Smooth muscle cell (in vitro differentiated cells): Measurements from ENCODE around the gene TRPC3. TPM values are rescaled to one million over a fixed set of nuclear protein-coding genes. Genes with fewer than 3 reads are reported as not detected.

Source experiments
- DNase-seq: peaks from one replicate; lab custom pipeline; 2025; ENCODE audit not compliant: unreplicated experiment; lab: John Stamatoyannopoulos, UW
- H2AFZ ChIP-seq: fragments of 200-600 bp; sonication (generic); 2 replicates; pipeline ENCODE4 v1.6.0; 2016; ENCODE audit warnings: antibody characterized with exemption, low read depth, mild to moderate bottlenecking
- H3F3A ChIP-seq: fragments of 200-600 bp; sonication (generic); 2 replicates; pipeline ENCODE4 v1.6.0; 2017; ENCODE audit warnings: antibody characterized with exemption, low read depth
- H3K27ac ChIP-seq: fragments of 200-600 bp; sonication (generic); 2 replicates; pipeline ENCODE4 v1.5.1; 2016; ENCODE audit warnings: low read depth, mild to moderate bottlenecking
- H3K27me3 ChIP-seq: fragments of 200-600 bp; sonication (generic); 2 replicates; pipeline ENCODE4 v1.6.1; 2016; ENCODE audit warnings: low read depth, mild to moderate bottlenecking
- H3K36me3 ChIP-seq: fragments of 200-600 bp; sonication (generic); 2 replicates; pipeline ENCODE4 v1.5.1; 2016; ENCODE audit warnings: low read depth
- H3K4me1 ChIP-seq: fragments of 200-600 bp; sonication (generic); 2 replicates; pipeline ENCODE4 v1.5.1; 2016; ENCODE audit warnings: low read depth
- H3K4me2 ChIP-seq: fragments of 200-600 bp; sonication (generic); 2 replicates; pipeline ENCODE4 v1.6.0; 2016; ENCODE audit warnings: mild to moderate bottlenecking
- H3K4me3 ChIP-seq: fragments of 200-600 bp; sonication (generic); 2 replicates; pipeline ENCODE4 v1.5.1; 2016; ENCODE audit warnings: mild to moderate bottlenecking
- H3K79me2 ChIP-seq: fragments of 200-600 bp; sonication (generic); 2 replicates; pipeline ENCODE4 v1.6.0; 2016; ENCODE audit warnings: low read depth, mild to moderate bottlenecking
- H3K9ac ChIP-seq: fragments of 200-600 bp; sonication (generic); 2 replicates; pipeline ENCODE4 v1.6.0; 2016; ENCODE audit warnings: low read depth
- H3K9me3 ChIP-seq: fragments of 200-600 bp; sonication (generic); replicated peaks from 2 replicates; pipeline ENCODE4 v1.5.1; 2016; ENCODE audit warnings: low read depth
- H4K20me1 ChIP-seq: fragments of 200-600 bp; sonication (generic); 2 replicates; pipeline ENCODE4 v1.6.0; 2016; ENCODE audit warnings: low read depth
- CTCF ChIP-seq: fragments of 200-600 bp; sonication (generic); IDR thresholded peaks from 2 replicates; pipeline ENCODE4 v1.5.1; 2017; ENCODE audit warnings: borderline replicate concordance, mild to moderate bottlenecking, antibody characterized with exemption; ENCODE audit not compliant: insufficient read depth, poor library complexity, severe bottlenecking
- WGBS: methylation state at CpG from one replicate; pipeline ENCODE4 v1.1.7; 2016; ENCODE audit warnings: low lambda C conversion rate; 5-methylcytosine and 5-hydroxymethylcytosine counted together
- polyA plus RNA-seq: library from polyadenylated mRNA; unstranded; fragments of >200 nt; fragmentation: Nextera tagmentation; extraction: Ambion mirVana; gene quantifications from 2 replicates; pipeline ENCODE4 v1.2.1, GENCODE V29; 2016
- total RNA-seq: library from RNA; depleted of rRNA; stranded (reverse); fragments of >200 nt; gene quantifications from 2 replicates; pipeline ENCODE4 v1.2.3, GENCODE V29; 2014

Gene TRPC3
- total and polyA plus RNA-seq, 2 experiments from 2014 or later, result 0.17 to 0.36 TPM

- H3F3A ChIP-seq, result no peaks in the 10 kb centered on the region
- no peak overlapping the region for H3K4me2 ChIP-seq
- no peaks in the 10 kb centered on the region for H3K36me3 ChIP-seq
- H3K4me3 ChIP-seq, result no peak overlapping the region
- no peaks in the 10 kb centered on the region for H4K20me1 ChIP-seq
- H3K27ac ChIP-seq, result no peak overlapping the region
- H3K79me2 ChIP-seq, result no peaks in the 10 kb centered on the region
- H3K9me3 ChIP-seq, result no peaks in the 10 kb centered on the region
- H2AFZ ChIP-seq, result no peak overlapping the region
- DNase-seq, result no peak
- H3K4me1 ChIP-seq, result no peaks in the 10 kb centered on the region
- TF ChIP-seq CTCF, result no peak
- no peak overlapping the region for H3K9ac ChIP-seq
- 71% methylated on average over 1 of the region's 1 CpG for WGBS
- peaks cover 10% of the 10 kb centered on the region for H3K27me3 ChIP-seq
Observed at GRCh38 chr4:121960818-121961217, 9.0 kb upstream of the TRPC3 start.

- Histone ChIP-seq H3F3A (no peaks in the 10 kb centered on the region), H3K4me2 (no peak overlapping the region), H3K4me3 (no peak overlapping the region), H3K27ac (no peak overlapping the region), H3K4me1 (no peaks in the 10 kb centered on the region), H2AFZ (no peak overlapping the region), H3K9ac (no peak overlapping the region), H3K79me2 (no peaks in the 10 kb centered on the region), H4K20me1 (no peaks in the 10 kb centered on the region), H3K9me3 (no peaks in the 10 kb centered on the region), H3K36me3 (no peaks in the 10 kb centered on the region), H3K27me3 (peaks cover 28% of the 10 kb centered on the region)
- TF ChIP-seq CTCF, result no peak
- 79% methylated on average over 2 of the region's 2 CpGs for WGBS
- no peak for DNase-seq
Observed at GRCh38 chr4:121958777-121959176, 6.9 kb upstream of the TRPC3 start.

- peaks cover 43% of the 10 kb centered on the region for H3K27me3 ChIP-seq
- no peaks in the 10 kb centered on the region for H3F3A ChIP-seq
- H3K79me2 ChIP-seq, result no peaks in the 10 kb centered on the region
- no peak overlapping the region for H3K9ac ChIP-seq
- no peak for DNase-seq
- no peak overlapping the region for H3K4me3 ChIP-seq
- no peak overlapping the region for H2AFZ ChIP-seq
- H3K9me3 ChIP-seq, result no peaks in the 10 kb centered on the region
- WGBS, result 92% methylated on average over 3 of the region's 3 CpGs
- H3K4me2 ChIP-seq, result no peak overlapping the region
- no peaks in the 10 kb centered on the region for H4K20me1 ChIP-seq
- H3K36me3 ChIP-seq, result no peaks in the 10 kb centered on the region
- no peak for TF ChIP-seq CTCF
- H3K4me1 ChIP-seq, result no peaks in the 10 kb centered on the region
- no peak overlapping the region for H3K27ac ChIP-seq
Observed at GRCh38 chr4:121957266-121957665, 5.4 kb upstream of the TRPC3 start.

GRCh38 chr4:121953860-121954259 lies 2.0 kb upstream of the TRPC3 start:
- H3K9me3 ChIP-seq, result no peaks in the 10 kb centered on the region
- no peak overlapping the region for H3K4me3 ChIP-seq
- H3K79me2 ChIP-seq, result no peaks in the 10 kb centered on the region
- H3K36me3 ChIP-seq, result no peaks in the 10 kb centered on the region
- TF ChIP-seq CTCF, result no peak
- no peak overlapping the region for H3K9ac ChIP-seq
- H3K27ac ChIP-seq, result no peak overlapping the region
- H3F3A ChIP-seq, result no peaks in the 10 kb centered on the region
- H3K4me2 ChIP-seq, result no peak overlapping the region
- H4K20me1 ChIP-seq, result no peaks in the 10 kb centered on the region
- peaks cover 71% of the 10 kb centered on the region for H3K27me3 ChIP-seq
- no peak overlapping the region for H2AFZ ChIP-seq
- peaks cover 11% of the 10 kb centered on the region for H3K4me1 ChIP-seq
- no peak for DNase-seq
